22Rv1 (cell line): ENCODE results near the gene FKBP5.

Source experiments
- CTCF ChIP-seq: fragments of 450-650 bp; IDR thresholded peaks from 2 replicates; pipeline ENCODE4 v1.5.1; 2017; ENCODE audit warnings: mild to moderate bottlenecking
- ZFX ChIP-seq: fragments of 450-650 bp; IDR thresholded peaks from 2 replicates; pipeline ENCODE4 v1.6.1; 2017; ENCODE audit warnings: antibody characterized with exemption, borderline replicate concordance

- TF ChIP-seq CTCF (no peak), ZFX (no peak)
These were observed 21.6 kb upstream of the FKBP5 start for GRCh38 chr6:35710241-35710847.
